Thyroid gland (tissue), 4 donors: Measurements from ENCODE around the gene VSIG10. TPM values are rescaled to one million over a fixed set of nuclear protein-coding genes. Genes with fewer than 3 reads are reported as not detected.

ENCODE experiments used
- DNase-seq, 2 donors: peaks; one replicate each; pipeline ENCODE4 v3.0.0-alpha.2; 2019
- H3K27ac ChIP-seq, 3 donors: fragments of 200-600 bp; sonication (generic); 1 replicate in 2 of 3; 2 replicates in 1 of 3; pipeline ENCODE4 v1.5.1; 2016 to 2019; ENCODE audit warnings: mild to moderate bottlenecking in 1 of 3, moderate library complexity in 1 of 3
- H3K27me3 ChIP-seq: fragments of 200-600 bp; sonication (generic); one replicate; pipeline ENCODE4 v1.5.1; 2019
- H3K36me3 ChIP-seq, 2 donors: fragments of 200-600 bp; sonication (generic); one replicate each; pipeline ENCODE4 v1.5.1; 2016 to 2019
- H3K4me1 ChIP-seq, 2 donors: fragments of 200-600 bp; sonication (generic); one replicate each; pipeline ENCODE4 v1.5.1; 2017 to 2019
- H3K4me3 ChIP-seq, 3 donors: fragments of 200-600 bp; sonication (generic); replicated peaks in 1 of 3; 1 replicate in 2 of 3; 2 replicates in 1 of 3; pipeline ENCODE4 v1.5.1; 2016; ENCODE audit warnings: mild to moderate bottlenecking in 1 of 3
- H3K9me3 ChIP-seq: fragments of 200-600 bp; sonication (generic); one replicate; pipeline ENCODE4 v1.5.1; 2017
- POLR2A ChIP-seq, 2 donors: fragments of 450-650 bp; IDR thresholded peaks; one replicate each; pipeline ENCODE4 v1.6.1; 2017; ENCODE audit warnings: antibody characterized with exemption in 2 of 2, mild to moderate bottlenecking in 2 of 2, moderate library complexity in 1 of 2
- WGBS, 2 donors: methylation state at CpG; one replicate each; pipeline ENCODE4 v1.1.5; 2017; 5-methylcytosine and 5-hydroxymethylcytosine counted together
- intact Hi-C: fragments of 100-400 bp; cut with DNase I; formaldehyde crosslinking; loops from one replicate; pipeline ENCODE4 v1.15.1; 2023
- total RNA-seq, 4 donors: library from RNA; depleted of rRNA; stranded (reverse); fragments of >200 nt; gene quantifications; one replicate each; pipeline ENCODE4 v1.2.3, GENCODE V29; 2016
- TF ChIP-seq, protein P1 (sequence below), 6 experiments: fragments of 200-600 bp in 3 of 6; fragments of 450-650 bp in 3 of 6; sonication (generic) in 3 of 6; IDR thresholded peaks; one replicate each; pipeline ENCODE4 v1.5.1; 2016 to 2019; ENCODE audit warnings: antibody characterized with exemption in 6 of 6, mild to moderate bottlenecking in 2 of 6, inconsistent platforms in 1 of 6, moderate library complexity in 1 of 6

The VSIG10 gene
- total RNA-seq, 4 donors from 2014 or later = 62.0 to 93.7 (median 76.6) TPM

GRCh38 chr12:118053071-118053985 is 50.5 kb downstream of the VSIG10 start:
- Histone ChIP-seq H3K4me3 (no peak overlapping the region), H3K36me3 (peaks cover 13 to 25% of the 10 kb centered on the region in 2 donors), H3K9me3 (no peaks in the 10 kb centered on the region), H3K4me1 (peaks cover 26 to 56% of the 10 kb centered on the region in 2 donors), H3K27me3 (no peaks in the 10 kb centered on the region), H3K27ac (peak overlapping the region in 2 of 3 donors; percentile 78 to 80)
- TF ChIP-seq, protein P1, sequence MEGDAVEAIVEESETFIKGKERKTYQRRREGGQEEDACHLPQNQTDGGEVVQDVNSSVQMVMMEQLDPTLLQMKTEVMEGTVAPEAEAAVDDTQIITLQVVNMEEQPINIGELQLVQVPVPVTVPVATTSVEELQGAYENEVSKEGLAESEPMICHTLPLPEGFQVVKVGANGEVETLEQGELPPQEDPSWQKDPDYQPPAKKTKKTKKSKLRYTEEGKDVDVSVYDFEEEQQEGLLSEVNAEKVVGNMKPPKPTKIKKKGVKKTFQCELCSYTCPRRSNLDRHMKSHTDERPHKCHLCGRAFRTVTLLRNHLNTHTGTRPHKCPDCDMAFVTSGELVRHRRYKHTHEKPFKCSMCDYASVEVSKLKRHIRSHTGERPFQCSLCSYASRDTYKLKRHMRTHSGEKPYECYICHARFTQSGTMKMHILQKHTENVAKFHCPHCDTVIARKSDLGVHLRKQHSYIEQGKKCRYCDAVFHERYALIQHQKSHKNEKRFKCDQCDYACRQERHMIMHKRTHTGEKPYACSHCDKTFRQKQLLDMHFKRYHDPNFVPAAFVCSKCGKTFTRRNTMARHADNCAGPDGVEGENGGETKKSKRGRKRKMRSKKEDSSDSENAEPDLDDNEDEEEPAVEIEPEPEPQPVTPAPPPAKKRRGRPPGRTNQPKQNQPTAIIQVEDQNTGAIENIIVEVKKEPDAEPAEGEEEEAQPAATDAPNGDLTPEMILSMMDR (IDR thresholded peaks at IDR 0.05) = no peak
- no peak for TF ChIP-seq POLR2A (IDR thresholded peaks at IDR 0.05)
- intact Hi-C loops = no loop called here
- no peak for DNase-seq
- 92 to 93% methylated on average over 10 of the region's 10 CpGs for WGBS, 2 donors

DNA sequence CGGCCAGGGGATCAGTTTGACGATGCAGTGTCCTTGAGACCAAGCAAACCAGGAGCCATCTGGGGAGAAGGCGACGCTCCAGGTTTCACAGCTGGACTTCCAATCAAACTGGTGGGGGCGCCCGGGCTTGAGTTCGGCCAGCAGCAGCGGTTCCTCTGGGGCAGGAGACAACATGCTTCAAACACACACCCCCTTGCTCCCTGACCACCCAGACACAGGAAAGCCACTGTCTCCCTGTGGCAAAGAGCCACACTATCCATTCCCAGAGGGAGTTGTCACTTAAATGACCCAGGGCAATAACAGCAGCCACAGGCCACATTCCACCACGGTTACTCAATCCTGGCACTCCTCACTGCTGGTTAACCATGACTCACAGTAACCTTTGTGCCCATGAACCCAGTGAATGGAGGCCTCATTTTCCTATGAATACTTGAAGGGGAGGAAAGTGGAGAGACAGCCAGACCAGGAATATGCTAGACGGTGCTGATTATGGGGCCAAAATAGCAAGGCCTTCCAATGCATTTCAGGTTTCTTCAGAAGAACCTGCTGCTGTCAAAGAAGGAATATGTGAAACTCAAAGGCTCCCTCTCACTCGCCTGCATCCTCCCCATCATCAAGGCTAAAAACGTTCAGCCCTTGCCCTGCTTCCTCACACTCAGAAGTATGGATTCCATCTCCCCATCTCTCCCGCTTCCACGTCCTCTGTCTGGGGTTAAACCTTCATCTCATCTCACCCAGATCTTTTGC is 51.3 kb downstream of the VSIG10 start:
- WGBS, 2 donors = 56 to 76% methylated on average over 14 of the region's 14 CpGs
- Histone ChIP-seq H3K36me3 (peaks cover 14 to 30% of the 10 kb centered on the region in 2 donors), H3K4me3 (no peak overlapping the region), H3K9me3 (no peaks in the 10 kb centered on the region), H3K27me3 (no peaks in the 10 kb centered on the region), H3K4me1 (peaks cover 26 to 56% of the 10 kb centered on the region in 2 donors), H3K27ac (peak overlapping the region; percentile 13 to 80 (median 78))
- TF ChIP-seq POLR2A (IDR thresholded peaks at IDR 0.05) = peak in 1 of 2 donors; percentile 15
- TF ChIP-seq, protein P1 (IDR thresholded peaks at IDR 0.05) = no peak
- intact Hi-C loops = no loop called here
- DNase-seq = peak; percentile 81 to 88

DNA sequence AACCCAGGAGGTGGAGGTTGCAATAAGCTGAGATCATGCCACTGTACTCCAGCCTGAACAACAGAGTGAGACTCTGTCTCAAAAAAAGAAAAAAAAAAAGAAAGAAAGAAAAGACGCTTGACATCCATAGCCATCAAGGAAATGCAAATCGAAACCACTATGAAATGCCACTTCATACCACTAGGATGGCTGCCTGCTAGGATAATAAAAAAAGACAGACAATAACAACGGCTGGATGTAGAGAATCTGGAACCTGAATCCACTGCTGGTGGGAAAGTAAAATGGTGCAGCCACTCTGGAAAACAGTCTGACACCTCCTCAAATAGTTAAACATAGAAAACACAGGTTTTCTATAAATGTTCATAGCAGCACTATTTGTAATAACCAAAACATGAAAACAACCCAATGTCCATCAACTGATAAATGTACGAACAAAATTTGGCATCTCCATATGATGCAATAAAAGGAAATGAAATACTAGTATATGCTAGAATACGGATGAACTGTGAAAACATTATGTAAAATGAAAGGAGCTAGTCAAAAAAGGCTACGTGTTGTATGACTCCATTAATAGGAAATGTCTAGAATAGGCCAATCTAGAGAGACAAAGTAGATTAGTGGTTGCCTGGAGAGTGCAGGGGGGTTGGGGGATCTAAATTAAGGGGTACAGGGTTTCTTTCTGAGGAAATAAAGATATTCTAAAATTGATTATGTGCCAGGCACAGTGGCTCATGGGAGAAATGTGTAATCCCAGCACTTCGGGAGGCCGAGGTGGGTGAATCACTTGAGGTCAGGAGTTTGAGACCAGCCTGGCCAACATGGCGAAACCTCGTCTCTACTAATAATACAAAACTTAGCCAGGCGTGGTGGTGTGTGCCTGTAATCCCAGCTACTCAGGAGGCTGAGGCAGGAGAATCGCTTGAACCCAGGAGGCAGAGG is 52.6 kb downstream of the VSIG10 start:
- intact Hi-C loops = no loop called here
- peaks cover 14 to 30% of the 10 kb centered on the region in 2 donors for H3K36me3 ChIP-seq
- H3K27ac ChIP-seq = peak overlapping the region in 2 of 3 donors; percentile 78 to 80
- H3K4me1 ChIP-seq = peaks cover 20 to 52% of the 10 kb centered on the region in 2 donors
- TF ChIP-seq POLR2A (IDR thresholded peaks at IDR 0.05) = no peak
- TF ChIP-seq, protein P1 (IDR thresholded peaks at IDR 0.05) = no peak
- no peak overlapping the region for H3K4me3 ChIP-seq
- no peak for DNase-seq
- H3K27me3 ChIP-seq = no peaks in the 10 kb centered on the region
- 89 to 95% methylated on average over 12 of the region's 12 CpGs for WGBS, 2 donors
- no peaks in the 10 kb centered on the region for H3K9me3 ChIP-seq

DNA sequence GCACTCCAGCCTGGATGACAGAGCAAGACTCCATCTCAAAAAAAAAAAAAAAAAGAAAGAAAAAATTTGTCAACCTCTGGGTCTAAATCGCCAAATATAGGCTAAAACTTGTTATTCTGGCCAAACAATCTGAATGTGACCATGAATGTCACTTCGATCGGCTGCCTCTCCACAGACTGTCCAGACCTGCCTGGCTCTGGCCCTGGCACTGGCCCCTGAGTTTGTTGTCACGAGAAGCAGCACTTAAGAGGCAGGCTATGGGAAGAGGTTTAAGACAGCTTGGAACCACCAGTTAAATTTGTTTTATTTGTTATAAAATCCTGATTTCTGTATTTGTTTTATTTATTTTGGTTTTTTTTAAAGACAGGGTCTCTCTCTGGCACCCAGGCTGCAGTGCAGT is 57.4 kb downstream of the VSIG10 start:
- no peaks in the 10 kb centered on the region for H3K27me3 ChIP-seq
- no peak overlapping the region for H3K4me3 ChIP-seq
- TF ChIP-seq, protein P1 (IDR thresholded peaks at IDR 0.05) = no peak
- TF ChIP-seq POLR2A (IDR thresholded peaks at IDR 0.05) = no peak
- intact Hi-C loops = no loop called here
- peak overlapping the region in 2 of 3 donors; percentile 18 to 66 for H3K27ac ChIP-seq
- peak; percentile 77 to 79 for DNase-seq
- no peaks in the 10 kb centered on the region for H3K9me3 ChIP-seq
- peaks cover 31 to 52% of the 10 kb centered on the region in 2 donors for H3K36me3 ChIP-seq
- peaks cover 0 to 8% of the 10 kb centered on the region in 2 donors for H3K4me1 ChIP-seq
- whole genome bisulfite sequencing, 2 donors = 55 to 59% methylated on average over 4 of the region's 4 CpGs
